DND-41 (cell line): Measurements from ENCODE around the gene TIMM17B.
A peak's percentile ranks its signal among the peaks of the same experiment; 100 is the strongest.
"Not testable (repeated sequence)": the region's sequence is repeated elsewhere in the genome, so short reads cannot be mapped to it uniquely, and the experiment has no call there.

Experiments used
- ATAC-seq: fragments of 200-7000 bp; cut with Tn5 transposase; 3 replicates; pipeline ENCODE4 v1.9.1; 2021; ENCODE audit warnings: low read depth; ENCODE audit not compliant: insufficient read depth
- DNase-seq: peaks from one replicate; pipeline ENCODE4 v3.0.0-alpha.2; 2020
- H2AFZ ChIP-seq: 2 replicates; pipeline ENCODE4 v1.6.0; 2012; ENCODE audit warnings: low read depth, low read length
- H3K27ac ChIP-seq: 2 replicates; pipeline ENCODE4 v1.5.1; 2012; ENCODE audit warnings: low read length, inconsistent platforms
- H3K27me3 ChIP-seq: fragments of 200-600 bp; sonication (generic); 2 replicates; pipeline ENCODE4 v1.6.0; 2012; ENCODE audit warnings: low read length, mild to moderate bottlenecking, inconsistent platforms; ENCODE audit not compliant: insufficient read depth, poor library complexity
- H3K36me3 ChIP-seq: 2 replicates; pipeline ENCODE4 v1.5.1; 2012; ENCODE audit warnings: low read length, inconsistent platforms; ENCODE audit not compliant: insufficient read depth
- H3K4me1 ChIP-seq: 2 replicates; pipeline ENCODE4 v1.5.1; 2012; ENCODE audit warnings: mild to moderate bottlenecking, low read length; ENCODE audit not compliant: insufficient read depth
- H3K4me2 ChIP-seq: 2 replicates; pipeline ENCODE4 v1.6.0; 2012; ENCODE audit warnings: mild to moderate bottlenecking, moderate library complexity, low read length, inconsistent platforms; ENCODE audit not compliant: insufficient read depth
- H3K4me3 ChIP-seq, 2 experiments: fragments of 200-600 bp in 1 of 2; shearing (Covaris generic) in 1 of 2; 2 replicates each; pipeline ENCODE4 v1.5.1; 2012 to 2016; ENCODE audit warnings: inconsistent platforms in 2 of 2, low read length in 2 of 2, mild to moderate bottlenecking in 2 of 2, low read depth in 1 of 2, moderate library complexity in 1 of 2
- H3K79me2 ChIP-seq: 2 replicates; pipeline ENCODE4 v1.6.0; 2012; ENCODE audit warnings: low read length, inconsistent platforms; ENCODE audit not compliant: insufficient read depth
- H3K9ac ChIP-seq: 2 replicates; pipeline ENCODE4 v1.6.0; 2012; ENCODE audit warnings: low read depth, mild to moderate bottlenecking, inconsistent platforms, low read length, moderate library complexity
- H3K9me3 ChIP-seq: 2 replicates; pipeline ENCODE4 v1.5.1; 2012; ENCODE audit warnings: low read length, moderate library complexity, mild to moderate bottlenecking, inconsistent platforms; ENCODE audit not compliant: insufficient read depth, severe bottlenecking
- H4K20me1 ChIP-seq: 2 replicates; pipeline ENCODE4 v1.6.0; 2012; ENCODE audit warnings: low read length; ENCODE audit not compliant: insufficient read depth
- CTCF ChIP-seq: IDR thresholded peaks from 2 replicates; pipeline ENCODE4 v1.5.1; 2012; ENCODE audit warnings: borderline replicate concordance, low read length, moderate library complexity, mild to moderate bottlenecking; ENCODE audit not compliant: poor library complexity, severe bottlenecking; ENCODE audit errors: extremely low read depth
- EZH2 ChIP-seq: IDR thresholded peaks from 3 replicates; pipeline ENCODE4 v1.6.1; 2012; ENCODE audit warnings: borderline replicate concordance, low read depth, mild to moderate bottlenecking, moderate library complexity, low read length, inconsistent platforms; ENCODE audit not compliant: severe bottlenecking

TIMM17B gene

GRCh38 chrX:48854898-48855297 lies 42.7 kb downstream of the TIMM17B start:
- no peaks in the 10 kb centered on the region for H3K4me1 ChIP-seq
- H3K27ac ChIP-seq, result no peak overlapping the region
- DNase-seq (peak; percentile 5), ATAC-seq (no peak)
- H3K9me3 ChIP-seq, result no peaks in the 10 kb centered on the region
- TF ChIP-seq EZH2 (no peak), CTCF (peak; percentile 33)
- no peaks in the 10 kb centered on the region for H3K27me3 ChIP-seq
- H2AFZ ChIP-seq, result no peak overlapping the region
- no peak overlapping the region for H3K4me2 ChIP-seq
- H3K4me3 ChIP-seq, result no peak overlapping the region
- no peaks in the 10 kb centered on the region for H3K36me3 ChIP-seq
- no peaks in the 10 kb centered on the region for H3K79me2 ChIP-seq
- H4K20me1 ChIP-seq, result no peaks in the 10 kb centered on the region
- no peak overlapping the region for H3K9ac ChIP-seq

- not testable (repeated sequence) for H3K27ac ChIP-seq, H3K9me3 ChIP-seq, H3K79me2 ChIP-seq, H3K36me3 ChIP-seq, H3K27me3 ChIP-seq, DNase-seq, H3K4me1 ChIP-seq, H3K4me3 ChIP-seq, H3K9ac ChIP-seq, H3K4me2 ChIP-seq, H4K20me1 ChIP-seq, H2AFZ ChIP-seq, ATAC-seq
These were observed 43.3 kb downstream of the TIMM17B start for GRCh38 chrX:48854121-48854804.

- not testable (repeated sequence) for H3K36me3 ChIP-seq, H3K9ac ChIP-seq, H3K4me3 ChIP-seq, H3K27ac ChIP-seq, H4K20me1 ChIP-seq, H3K27me3 ChIP-seq, H3K9me3 ChIP-seq, H3K4me1 ChIP-seq, H2AFZ ChIP-seq, H3K4me2 ChIP-seq, DNase-seq, ATAC-seq, H3K79me2 ChIP-seq
These were observed 44.1 kb downstream of the TIMM17B start for GRCh38 chrX:48853494-48853893.

- no peaks in the 10 kb centered on the region for H4K20me1 ChIP-seq
- no peaks in the 10 kb centered on the region for H3K4me1 ChIP-seq
These were observed 44.7 kb downstream of the TIMM17B start for GRCh38 chrX:48852857-48853256.

More at GRCh38 chrX:48852857-48853256, 44.7 kb downstream of the TIMM17B start:
- H2AFZ ChIP-seq, result no peak overlapping the region
- H3K9ac ChIP-seq, result no peak overlapping the region
- no peak for TF ChIP-seq EZH2
- no peak for TF ChIP-seq CTCF
- no peaks in the 10 kb centered on the region for H3K36me3 ChIP-seq
- DNase-seq, result no peak
- no peaks in the 10 kb centered on the region for H3K27me3 ChIP-seq
- ATAC-seq, result no peak
- no peak overlapping the region for H3K4me3 ChIP-seq
- no peaks in the 10 kb centered on the region for H3K79me2 ChIP-seq
- no peak overlapping the region for H3K4me2 ChIP-seq
- no peaks in the 10 kb centered on the region for H3K9me3 ChIP-seq
- no peak overlapping the region for H3K27ac ChIP-seq
